Measurements from ENCODE around the gene MYO9A.

The MYO9A gene

GRCh38 chr15:71804226-71804625 lies 313.7 kb downstream of the MYO9A start:
- no peak for DNase-seq

GRCh38 chr15:71802770-71803169 lies 315.2 kb downstream of the MYO9A start:
- no peak for DNase-seq

DNA sequence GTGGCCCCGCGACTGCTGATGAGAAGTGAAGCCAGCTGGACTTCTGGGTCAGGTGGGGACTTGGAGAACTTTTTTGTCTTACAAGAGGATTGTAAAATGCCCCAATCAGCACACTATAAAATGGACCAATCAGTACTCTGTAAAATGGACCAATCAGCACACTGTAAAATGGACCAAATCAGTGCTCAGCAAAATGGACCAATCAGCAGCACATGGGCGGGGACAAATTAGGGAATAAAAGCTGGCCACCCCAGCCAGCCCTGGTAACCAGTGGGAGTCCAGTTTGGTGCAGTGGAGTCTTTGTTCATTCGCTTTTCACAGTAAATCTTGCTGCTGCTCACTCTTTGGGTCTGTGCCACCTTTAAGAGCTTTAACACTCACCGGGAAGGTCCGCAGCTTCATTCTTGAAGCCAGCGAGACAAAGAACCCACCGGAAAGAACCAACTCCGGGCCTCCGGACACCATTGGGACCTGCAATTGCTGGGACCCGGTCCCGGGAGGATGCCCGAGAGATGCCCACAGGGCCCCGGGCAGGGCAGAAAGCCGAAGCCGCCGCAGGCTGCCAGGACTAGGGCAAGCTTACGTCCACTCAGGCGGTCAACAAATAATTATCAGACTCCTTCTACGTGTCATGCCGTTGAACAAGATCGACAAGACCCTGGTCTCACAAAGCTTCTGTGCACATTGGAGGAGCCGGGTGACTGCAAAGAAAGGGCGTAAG lies 315.9 kb downstream of the MYO9A start:
- DNase-seq, result no peak

- DNase-seq, result no peak
Measured at GRCh38 chr15:71800835-71801745, 316.9 kb downstream of the MYO9A start.

- no peak for DNase-seq
Measured at GRCh38 chr15:71800190-71800589, 317.8 kb downstream of the MYO9A start.

DNA sequence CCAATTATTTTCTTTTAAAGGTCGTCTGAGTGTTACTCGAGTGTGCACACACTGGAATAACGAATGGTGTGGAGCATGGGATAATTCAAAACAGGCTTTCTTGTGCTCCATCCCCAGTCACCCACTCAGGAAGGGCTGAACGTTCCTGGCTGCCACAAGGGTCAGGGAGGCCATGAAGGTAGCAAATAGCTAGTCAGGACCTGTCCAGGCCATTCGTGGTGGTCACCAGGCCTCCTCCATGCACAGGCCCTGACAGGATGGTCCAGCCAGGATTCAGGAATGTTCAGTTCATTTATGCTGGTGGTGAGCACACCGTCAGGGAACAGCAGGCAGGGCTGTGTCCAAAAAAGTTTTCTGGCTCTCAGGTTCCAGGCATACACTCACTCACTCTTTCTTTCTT lies 319.3 kb downstream of the MYO9A start:
- DNase-seq, result no peak

- no peak for DNase-seq
Measured at GRCh38 chr15:71792521-71792920, 325.4 kb downstream of the MYO9A start.

- no peak for DNase-seq
Measured at GRCh38 chr15:71791975-71792374, 326.0 kb downstream of the MYO9A start.

- DNase-seq, result no peak
Measured at GRCh38 chr15:71790081-71790480, 327.9 kb downstream of the MYO9A start.

DNA sequence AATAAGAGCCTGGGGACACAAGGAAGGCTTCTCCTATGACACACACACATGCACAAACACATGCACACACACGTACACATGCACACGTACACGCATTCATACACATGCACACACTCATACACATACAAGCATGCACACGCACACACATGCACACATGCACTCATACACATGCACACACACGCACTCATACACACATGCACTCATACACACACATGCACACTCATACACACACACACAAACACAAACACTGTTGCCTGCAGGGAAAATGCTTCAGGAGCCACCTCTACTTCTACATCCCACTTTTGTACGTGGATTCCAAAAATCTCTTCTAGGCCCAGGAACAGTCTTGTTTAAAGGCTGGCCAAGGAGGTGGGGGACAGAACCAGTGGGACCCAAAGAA lies 328.3 kb downstream of the MYO9A start:
- no peak for DNase-seq

GRCh38 chr15:71788646-71789579 lies 329.0 kb downstream of the MYO9A start:
- DNase-seq, result no peak

DNA sequence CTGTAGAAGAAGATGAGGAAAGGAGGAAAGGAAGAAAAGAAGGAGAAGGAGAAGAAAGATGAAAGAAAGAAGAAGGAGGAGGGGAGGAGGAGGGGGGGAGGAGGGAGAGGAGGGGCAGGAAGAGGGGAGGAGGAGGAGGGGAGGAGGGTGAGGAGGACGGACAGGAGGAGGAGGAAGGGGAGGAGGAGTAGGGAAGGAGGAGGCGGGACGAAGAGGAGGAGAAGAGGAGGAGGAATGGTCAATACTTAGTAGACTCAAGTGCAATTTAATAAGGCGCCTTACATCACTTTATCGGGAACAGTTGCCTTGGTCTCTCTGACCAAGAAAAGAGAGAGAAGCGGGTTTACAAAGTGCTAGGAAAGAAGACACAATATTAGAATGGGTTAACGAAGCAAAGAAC lies 331.3 kb downstream of the MYO9A start:
- DNase-seq, result no peak

- no peak for DNase-seq
Measured at GRCh38 chr15:71785996-71786395, 332.0 kb downstream of the MYO9A start.

DNA sequence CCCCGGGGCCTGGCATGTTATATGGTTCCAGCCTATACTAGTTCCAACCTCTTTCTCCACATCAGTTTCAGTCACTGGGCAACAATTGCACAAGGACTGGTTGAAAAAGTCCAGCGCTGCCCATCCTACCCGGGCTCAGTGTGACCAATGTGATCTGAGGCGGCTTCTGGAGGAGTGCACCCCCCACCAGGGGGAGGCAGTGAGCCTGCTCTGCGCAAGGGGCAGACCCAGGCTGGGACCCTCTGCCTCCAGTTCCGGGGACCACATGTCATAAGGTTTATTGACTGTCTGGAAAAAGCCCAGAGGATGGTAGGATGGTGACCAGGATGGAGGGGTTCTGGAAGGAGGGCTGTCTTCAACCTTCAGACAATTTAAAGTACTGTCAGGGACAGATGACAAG lies 333.2 kb downstream of the MYO9A start:
- DNase-seq, result no peak

GRCh38 chr15:71782422-71783165 lies 335.4 kb downstream of the MYO9A start:
- DNase-seq, result no peak

DNA sequence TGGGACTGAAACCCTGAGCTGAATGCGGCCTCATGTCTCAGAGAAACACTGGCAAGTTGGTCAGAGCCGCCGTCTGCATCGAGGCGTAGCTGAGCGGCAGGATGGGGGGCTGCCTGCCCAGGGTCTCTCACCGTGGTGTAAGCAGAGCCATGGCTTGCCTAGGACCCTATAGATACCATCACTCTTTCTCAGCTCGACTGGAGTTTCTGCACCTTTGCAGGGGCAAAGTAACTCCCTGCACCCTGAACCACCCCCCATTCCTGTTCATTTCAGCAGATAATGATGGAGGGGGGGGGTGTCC lies 336.0 kb downstream of the MYO9A start:
- no peak for DNase-seq

DNA sequence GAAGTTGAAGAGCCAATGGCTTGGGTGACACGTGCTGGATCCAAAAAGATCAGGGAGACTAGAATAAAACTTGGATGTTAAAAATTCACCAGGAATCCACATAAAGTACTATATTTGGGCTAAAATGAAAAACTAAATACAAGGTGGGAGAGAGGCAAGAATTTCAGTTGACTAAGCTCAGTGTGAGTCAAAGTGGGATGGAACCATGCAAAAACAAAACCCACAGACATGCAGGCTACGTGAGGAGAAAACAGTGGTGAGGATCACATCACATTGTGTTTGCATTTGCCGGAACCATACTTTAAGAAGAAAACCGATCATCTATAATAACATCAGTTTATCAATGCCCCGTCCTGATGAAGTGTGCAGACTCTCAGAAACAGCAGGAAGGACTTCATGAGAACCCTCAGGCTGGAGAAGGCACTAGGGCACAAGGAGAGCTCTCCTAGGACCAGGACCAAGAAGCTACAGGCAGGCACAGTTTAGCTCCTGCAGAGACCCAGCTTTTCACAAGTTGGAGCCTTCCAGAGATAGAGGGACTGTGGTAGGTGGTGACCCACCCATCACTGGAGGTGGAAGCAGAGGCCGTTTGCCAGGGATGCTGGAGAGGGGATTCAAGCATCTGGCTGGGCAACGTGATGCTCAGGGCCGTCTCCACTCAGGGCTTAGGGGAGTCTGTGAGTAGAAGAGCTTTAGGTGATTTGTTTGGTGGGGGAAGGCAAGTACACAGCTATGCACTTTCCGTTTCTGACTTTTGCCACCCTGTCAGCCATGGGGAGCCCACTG lies 336.6 kb downstream of the MYO9A start:
- DNase-seq, result no peak

DNA sequence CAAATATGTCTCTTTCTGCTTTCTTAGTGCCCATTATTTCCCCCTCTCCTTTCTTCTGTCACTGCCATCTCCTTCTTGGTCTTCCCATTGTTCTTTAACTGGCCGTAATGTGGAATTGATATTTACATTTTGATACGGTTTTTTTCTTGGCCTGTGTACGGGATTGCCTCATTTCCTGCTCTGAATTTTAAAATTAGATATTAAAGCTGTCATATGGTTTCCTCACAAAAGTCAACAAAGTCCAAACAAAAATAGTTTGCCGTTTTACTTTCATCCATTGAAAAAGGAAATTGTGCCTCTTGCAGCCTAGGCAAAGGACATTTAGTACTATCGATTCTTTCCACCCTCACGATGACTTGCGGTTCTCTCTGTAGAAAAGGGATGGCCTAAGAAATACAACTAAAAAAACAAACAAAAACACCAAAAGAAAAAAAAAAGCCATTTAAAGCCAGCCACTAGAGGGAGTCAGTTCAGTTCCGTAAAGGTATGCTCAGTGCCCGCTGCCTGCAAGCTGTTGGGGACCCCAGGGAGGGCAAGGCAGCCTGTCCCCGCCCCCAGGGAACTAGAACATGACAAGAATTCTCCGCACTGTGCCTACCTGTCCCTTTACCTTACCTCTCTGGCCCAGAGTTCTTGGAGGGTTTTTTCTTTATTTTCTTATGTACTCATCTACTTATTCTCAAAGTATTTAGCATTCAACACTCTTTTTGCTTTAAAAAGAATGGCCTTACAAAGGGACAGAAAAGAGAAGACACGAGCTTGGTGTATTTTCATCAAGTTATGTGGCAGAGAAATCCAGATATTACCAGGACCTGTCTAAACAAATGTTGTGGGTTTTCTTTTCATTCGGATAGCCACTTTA lies 337.6 kb downstream of the MYO9A start:
- DNase-seq, result no peak

GRCh38 chr15:71779073-71779797 lies 338.7 kb downstream of the MYO9A start:
- no peak for DNase-seq

Measured in activated CD4-positive, alpha-beta T cell treated with anti-CD3 and anti-CD28 coated beads for 1 hour (primary cell).